Measurements from ENCODE around the gene PROS1.

GRCh38 chr3:93983408-93983807, 9.7 kb upstream of the PROS1 start:
- TF ChIP-seq CTCF (IDR thresholded peaks at IDR 0.05) (no peak), POLR2AphosphoS5 (IDR thresholded peaks at IDR 0.05) (no peak), POLR2A (IDR thresholded peaks at IDR 0.05) (no peak)

Data from suprapubic skin (tissue), 4 donors.